Brain pericyte (primary cell): ENCODE results near the gene COL8A2.
A peak's percentile ranks its signal among the peaks of the same experiment; 100 is the strongest.

ENCODE experiments used
- DNase-seq: peaks from one replicate; pipeline ENCODE4 v3.0.0-alpha.2; 2012; ENCODE audit warnings: low read depth, low spot score

Gene COL8A2

GRCh38 chr1:36091698-36092097, 33.3 kb downstream of the COL8A2 start:
- DNase-seq: no peak

GRCh38 chr1:36091141-36091540, 33.9 kb downstream of the COL8A2 start:
- no peak for DNase-seq

- no peak for DNase-seq
These were observed 35.5 kb downstream of the COL8A2 start for GRCh38 chr1:36089393-36090121.

- peak; percentile 40 for DNase-seq
These were observed 36.2 kb downstream of the COL8A2 start, which contains the start of gene ADPRS for GRCh38 chr1:36088577-36089392. Gene ADPRS (plus strand): TSS chr1:36088892. CDS start chr1:36088905, 13 bp downstream.

GRCh38 chr1:36088265-36088576, 36.8 kb downstream of the COL8A2 start:
- no peak for DNase-seq

GRCh38 chr1:36087233-36088123, 37.5 kb downstream of the COL8A2 start:
- no peak for DNase-seq

GRCh38 chr1:36086529-36087232, 38.3 kb downstream of the COL8A2 start:
- DNase-seq: no peak

GRCh38 chr1:36085686-36086526, 39.1 kb downstream of the COL8A2 start:
- DNase-seq: no peak

GRCh38 chr1:36085126-36085525, 39.9 kb downstream of the COL8A2 start:
- no peak for DNase-seq

GRCh38 chr1:36084497-36085115, 40.4 kb downstream of the COL8A2 start:
- no peak for DNase-seq

GRCh38 chr1:36083635-36084496, 41.2 kb downstream of the COL8A2 start, which contains the start of gene TEKT2:
Gene TEKT2 (plus strand): TSS chr1:36084094. CDS start chr1:36084922, 828 bp downstream.
- DNase-seq: no peak

GRCh38 chr1:36083219-36083618, 41.8 kb downstream of the COL8A2 start:
- DNase-seq: no peak

- DNase-seq: no peak
These were observed 43.0 kb downstream of the COL8A2 start for GRCh38 chr1:36081926-36082485.

GRCh38 chr1:36080801-36081200, 44.2 kb downstream of the COL8A2 start:
- DNase-seq: no peak

GRCh38 chr1:36080236-36080635, 44.8 kb downstream of the COL8A2 start:
- DNase-seq: no peak

GRCh38 chr1:36076979-36077573, 47.9 kb downstream of the COL8A2 start:
- no peak for DNase-seq

- DNase-seq: no peak
These were observed 54.7 kb downstream of the COL8A2 start for GRCh38 chr1:36070349-36070748.

GRCh38 chr1:36068866-36069265, 56.2 kb downstream of the COL8A2 start:
- no peak for DNase-seq
